Stomach (tissue), 9 donors: ENCODE results near the gene SCAF1. TPM values are rescaled to one million over a fixed set of nuclear protein-coding genes. Genes with fewer than 3 reads are reported as not detected.
"Not testable (repeated sequence)": the region's sequence is repeated elsewhere in the genome, so short reads cannot be mapped to it uniquely, and the experiment has no call there.

ENCODE experiments used
- DNase-seq, 2 donors: peaks; one replicate each; pipeline versions ENCODE4 v3.0.0 to v3.0.0-alpha.2; 2013 to 2019
- H3K27ac ChIP-seq, 5 donors: fragments of 200-600 bp in 4 of 5; sonication (generic) in 4 of 5; one replicate each; pipeline ENCODE4 v1.5.1; 2013 to 2019; ENCODE audit warnings: mild to moderate bottlenecking in 1 of 5, moderate library complexity in 1 of 5
- H3K27me3 ChIP-seq, 3 donors: fragments of 200-600 bp; sonication (generic); one replicate each; pipeline ENCODE4 v1.5.1; 2017 to 2019; ENCODE audit warnings: mixed run types in 1 of 3
- H3K36me3 ChIP-seq, 4 donors: fragments of 200-600 bp; sonication (generic); 1 replicate in 3 of 4; 2 replicates in 1 of 4; pipeline ENCODE4 v1.5.1; 2016 to 2019
- H3K4me1 ChIP-seq, 4 donors: fragments of 200-600 bp; sonication (generic); one replicate each; pipeline ENCODE4 v1.5.1; 2016 to 2019
- H3K4me3 ChIP-seq, 4 donors: fragments of 200-600 bp; sonication (generic) in 3 of 4; one replicate each; pipeline ENCODE4 v1.5.1; 2016 to 2019; ENCODE audit warnings: mild to moderate bottlenecking in 1 of 4
- H3K9me3 ChIP-seq, 4 donors: fragments of 200-600 bp; sonication (generic); one replicate each; pipeline ENCODE4 v1.5.1; 2016 to 2019
- EP300 ChIP-seq: sonication (generic); formaldehyde crosslinking; IDR thresholded peaks from one replicate; pipeline ENCODE4 v1.6.1; 2017; ENCODE audit warnings: antibody characterized with exemption
- POLR2A ChIP-seq, 4 donors: fragments of 450-650 bp; IDR thresholded peaks; one replicate each; pipeline ENCODE4 v1.6.1; 2016; ENCODE audit warnings: antibody characterized with exemption in 4 of 4, control low read depth in 2 of 4, mild to moderate bottlenecking in 1 of 4, moderate library complexity in 1 of 4
- POLR2AphosphoS5 ChIP-seq, 3 donors: sonication (generic); formaldehyde crosslinking; IDR thresholded peaks; one replicate each; pipeline ENCODE4 v1.6.1; 2016; ENCODE audit warnings: antibody characterized with exemption in 3 of 3
- WGBS, 5 donors: extraction: QIAGEN DNeasy Blood & Tissue Kit in 3 of 5; methylation state at CpG; one replicate each; pipeline versions ENCODE4 v1.1.5 to v1.1.7; 2013 to 2018; 5-methylcytosine and 5-hydroxymethylcytosine counted together
- intact Hi-C: fragments of 100-400 bp; cut with DNase I; formaldehyde crosslinking; loops from one replicate; pipeline ENCODE4 v1.15.1; 2023; ENCODE audit warnings: low total_unique reads
- polyA plus RNA-seq, 3 donors: library from polyadenylated mRNA; stranded (reverse); fragments of 200-250 nt; gene quantifications; one replicate each; pipeline ENCODE4 v1.2.3, GENCODE V29; 2013
- total RNA-seq, 5 donors: library from RNA; depleted of rRNA; stranded (reverse); fragments of >200 nt; gene quantifications; one replicate each; pipeline versions ENCODE4 v1.1.0 to v1.2.3, GENCODE V29; 2014 to 2016
- TF ChIP-seq, protein P1 (sequence below), 7 experiments: fragments of 450-650 bp in 4 of 7; fragments of 200-600 bp in 3 of 7; sonication (generic) in 3 of 7; IDR thresholded peaks; one replicate each; pipeline ENCODE4 v1.5.1; 2016 to 2019; ENCODE audit warnings: antibody characterized with exemption in 7 of 7, control low read depth in 2 of 7, mild to moderate bottlenecking in 1 of 7
- donor health status: healthy with polysubstance abuse.
- donor health status: Bipolar disorder and iron deficiency.
- donor health status: healthy.

The SCAF1 gene
- total and polyA plus RNA-seq, 8 donors = 8.3 to 41.7 (median 19.7) TPM

DNA sequence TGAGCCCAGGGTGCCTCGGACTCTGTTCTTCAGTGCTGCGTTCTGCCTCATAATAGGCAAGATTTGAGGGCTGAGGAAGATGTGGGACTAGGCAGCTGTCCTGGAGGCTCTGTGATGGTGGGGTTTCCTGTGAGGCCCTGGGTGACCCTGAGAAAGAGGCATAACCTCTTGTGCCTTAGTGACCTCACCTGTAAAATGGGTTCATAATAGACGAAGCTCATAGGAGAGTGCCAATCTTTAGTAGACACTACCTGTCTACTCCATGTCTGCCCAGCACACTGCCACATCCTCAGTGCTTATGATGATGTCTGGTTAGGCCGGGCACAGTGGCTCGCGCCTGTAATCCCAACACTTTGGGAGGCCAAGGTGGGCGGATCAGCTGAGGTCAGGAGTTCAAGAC is 25.5 kb upstream of the SCAF1 start:
- DNase-seq = no peak
- Histone ChIP-seq H3K9me3 (no peaks in the 10 kb centered on the region), H3K36me3 (peaks cover 49 to 83% (median 79%) of the 10 kb centered on the region in 4 donors), H3K27ac (no peak overlapping the region), H3K27me3 (no peaks in the 10 kb centered on the region), H3K4me3 (no peak overlapping the region), H3K4me1 (peaks cover 0 to 30% (median 8%) of the 10 kb centered on the region in 4 donors)
- TF ChIP-seq, protein P1, sequence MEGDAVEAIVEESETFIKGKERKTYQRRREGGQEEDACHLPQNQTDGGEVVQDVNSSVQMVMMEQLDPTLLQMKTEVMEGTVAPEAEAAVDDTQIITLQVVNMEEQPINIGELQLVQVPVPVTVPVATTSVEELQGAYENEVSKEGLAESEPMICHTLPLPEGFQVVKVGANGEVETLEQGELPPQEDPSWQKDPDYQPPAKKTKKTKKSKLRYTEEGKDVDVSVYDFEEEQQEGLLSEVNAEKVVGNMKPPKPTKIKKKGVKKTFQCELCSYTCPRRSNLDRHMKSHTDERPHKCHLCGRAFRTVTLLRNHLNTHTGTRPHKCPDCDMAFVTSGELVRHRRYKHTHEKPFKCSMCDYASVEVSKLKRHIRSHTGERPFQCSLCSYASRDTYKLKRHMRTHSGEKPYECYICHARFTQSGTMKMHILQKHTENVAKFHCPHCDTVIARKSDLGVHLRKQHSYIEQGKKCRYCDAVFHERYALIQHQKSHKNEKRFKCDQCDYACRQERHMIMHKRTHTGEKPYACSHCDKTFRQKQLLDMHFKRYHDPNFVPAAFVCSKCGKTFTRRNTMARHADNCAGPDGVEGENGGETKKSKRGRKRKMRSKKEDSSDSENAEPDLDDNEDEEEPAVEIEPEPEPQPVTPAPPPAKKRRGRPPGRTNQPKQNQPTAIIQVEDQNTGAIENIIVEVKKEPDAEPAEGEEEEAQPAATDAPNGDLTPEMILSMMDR (IDR thresholded peaks at IDR 0.05) = no peak
- no peak for TF ChIP-seq POLR2A (IDR thresholded peaks at IDR 0.05)
- TF ChIP-seq POLR2AphosphoS5 (IDR thresholded peaks at IDR 0.05) = no peak
- intact Hi-C loops = no loop called here
- WGBS, 5 donors = 94 to 98% (median 96%) methylated on average over 7 of the region's 7 CpGs

DNA sequence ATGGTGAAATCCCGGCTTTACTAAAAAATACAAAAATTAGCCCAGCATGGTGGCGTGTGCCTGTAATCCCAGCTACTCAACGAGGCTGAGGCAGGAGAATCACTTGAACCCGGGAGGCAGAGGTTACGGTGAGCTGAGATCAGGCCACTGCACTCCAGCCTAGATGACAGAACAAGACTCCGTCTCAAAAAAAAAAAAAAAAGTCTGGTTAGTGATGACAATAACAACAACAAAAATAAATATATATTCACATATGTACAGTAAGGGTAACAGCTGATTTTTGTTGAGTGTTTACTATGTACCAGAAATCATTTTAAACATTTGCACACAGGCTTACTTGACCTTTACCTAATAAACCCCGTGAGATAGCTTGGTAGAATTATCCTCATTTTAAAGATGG is 25.1 kb upstream of the SCAF1 start:
- Histone ChIP-seq H3K4me3 (no peak overlapping the region), H3K27me3 (no peaks in the 10 kb centered on the region), H3K4me1 (peaks cover 0 to 27% (median 8%) of the 10 kb centered on the region in 4 donors), H3K36me3 (peaks cover 53 to 87% (median 83%) of the 10 kb centered on the region in 4 donors), H3K9me3 (no peaks in the 10 kb centered on the region), H3K27ac (no peak overlapping the region)
- WGBS, 5 donors = 88 to 94% (median 92%) methylated on average over 7 of the region's 7 CpGs
- TF ChIP-seq POLR2AphosphoS5 (IDR thresholded peaks at IDR 0.05) (no peak), POLR2A (IDR thresholded peaks at IDR 0.05) (no peak), EP300 (no peak)
- TF ChIP-seq, protein P1 (IDR thresholded peaks at IDR 0.05) = no peak
- intact Hi-C loops = no loop called here
- no peak for DNase-seq

DNA sequence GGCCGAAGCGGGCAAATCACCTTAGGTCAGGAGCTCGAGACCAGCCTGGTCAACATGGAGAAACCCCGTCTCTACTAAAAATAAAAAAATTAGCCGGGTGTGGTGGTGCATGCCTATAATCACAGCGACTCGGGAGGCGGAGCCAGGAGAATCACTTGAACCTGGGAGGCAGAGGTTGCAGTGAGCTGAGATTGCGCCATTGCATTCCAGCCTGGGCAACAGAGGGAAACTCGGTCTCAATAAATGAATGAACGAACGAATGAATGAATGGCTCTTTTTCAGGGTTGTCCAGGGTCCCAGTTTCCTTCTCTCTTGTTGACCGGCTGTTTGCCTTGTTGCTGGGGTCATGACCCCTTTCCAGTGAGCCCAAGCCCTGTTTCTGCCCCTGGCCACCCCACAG is 24.1 kb upstream of the SCAF1 start:
- DNase-seq, H3K27ac ChIP-seq, H3K4me3 ChIP-seq, H3K27me3 ChIP-seq, intact Hi-C loops, H3K9me3 ChIP-seq: not testable (repeated sequence)
- peaks cover 57 to 94% (median 90%) of the 10 kb centered on the region in 4 donors for H3K36me3 ChIP-seq
- 89 to 95% (median 93%) methylated on average over 13 of the region's 13 CpGs for WGBS, 5 donors
- H3K4me1 ChIP-seq = peaks cover 0 to 18% (median 4%) of the 10 kb centered on the region in 4 donors

DNA sequence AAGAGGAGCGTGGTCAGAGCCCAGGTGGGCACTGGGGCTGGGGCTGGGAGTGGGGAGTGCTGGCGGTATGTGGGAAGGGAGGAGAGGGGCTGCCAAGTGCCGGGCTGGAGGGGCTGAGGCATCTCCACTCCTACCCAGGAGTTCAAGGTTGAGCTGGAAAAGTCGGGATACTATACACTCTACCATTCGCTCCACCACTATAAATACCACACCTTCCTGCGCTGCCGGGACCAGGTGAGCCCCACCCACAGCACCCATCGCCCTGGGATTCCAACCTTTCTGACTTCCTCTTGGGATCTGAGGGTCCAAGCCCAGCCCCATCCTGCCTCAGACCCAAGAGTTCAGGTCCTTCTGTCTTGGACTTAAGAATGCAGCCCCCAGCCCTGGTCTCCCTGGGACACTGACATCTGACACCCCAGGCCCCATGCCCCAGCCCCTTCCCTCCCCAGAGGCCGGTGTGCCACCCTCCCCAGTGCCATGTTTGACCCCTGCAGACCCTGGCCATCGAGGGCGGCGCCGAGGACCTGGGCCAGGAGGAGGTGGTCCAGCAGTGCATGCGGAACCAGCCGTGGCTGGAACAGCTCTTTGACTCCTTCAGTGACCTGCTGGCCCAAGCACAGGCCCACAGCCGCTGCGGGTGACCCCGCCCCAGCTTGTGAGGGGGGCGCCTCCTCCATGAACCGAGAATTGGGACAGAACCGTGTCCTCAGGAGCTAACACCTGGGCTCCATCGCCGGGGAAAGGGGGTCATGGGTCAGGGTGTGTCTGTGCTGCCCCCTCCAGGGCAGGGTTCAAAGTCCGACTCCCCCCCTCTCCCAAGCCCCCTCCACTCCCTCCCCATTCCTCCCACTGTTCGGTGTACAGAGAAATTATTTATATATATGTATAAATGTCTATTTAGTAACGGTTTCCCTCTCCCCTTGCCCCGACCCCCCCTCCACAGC is 16.8 kb upstream of the SCAF1 start:
- TF ChIP-seq, protein P1 (IDR thresholded peaks at IDR 0.05) = no peak
- TF ChIP-seq POLR2AphosphoS5 (IDR thresholded peaks at IDR 0.05) (no peak), EP300 (no peak)
- H3K4me3 ChIP-seq = no peak overlapping the region
- no peak for DNase-seq
- WGBS, 5 donors = 67 to 78% (median 72%) methylated on average over 20 to 27 of the region's 27 CpGs
- H3K36me3 ChIP-seq = peaks cover 27 to 69% (median 61%) of the 10 kb centered on the region in 4 donors
- H3K27me3 ChIP-seq = no peaks in the 10 kb centered on the region
- H3K9me3 ChIP-seq = no peaks in the 10 kb centered on the region
- no peak overlapping the region for H3K27ac ChIP-seq
- intact Hi-C loops = no loop called here
- H3K4me1 ChIP-seq = peaks cover 0 to 8% (median 3%) of the 10 kb centered on the region in 4 donors

DNA sequence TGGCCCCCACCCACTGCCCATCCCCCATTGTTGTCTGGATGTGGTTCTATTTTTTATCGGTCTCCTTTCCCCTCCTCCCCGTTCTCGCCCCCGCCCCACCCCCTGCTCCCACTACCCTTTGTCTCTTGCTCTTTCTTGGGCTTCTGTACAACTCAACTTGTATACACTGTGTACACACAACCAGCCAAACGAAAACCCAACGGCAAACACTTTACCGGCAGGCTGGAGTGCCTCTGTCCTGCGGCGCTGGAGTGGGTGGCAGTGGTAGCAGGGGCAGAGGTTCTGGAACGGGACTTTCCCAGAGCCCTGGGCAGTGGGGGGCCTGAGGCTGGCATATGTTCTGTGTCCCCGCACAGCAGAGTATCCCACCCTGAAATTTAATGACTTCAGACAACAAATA is 15.8 kb upstream of the SCAF1 start:
- DNase-seq = no peak
- Histone ChIP-seq H3K4me1 (peaks cover 5 to 18% (median 11%) of the 10 kb centered on the region in 4 donors), H3K9me3 (no peaks in the 10 kb centered on the region), H3K36me3 (peaks cover 24 to 59% (median 53%) of the 10 kb centered on the region in 4 donors), H3K27ac (no peak overlapping the region), H3K4me3 (no peak overlapping the region), H3K27me3 (no peaks in the 10 kb centered on the region)
- WGBS, 5 donors = 47 to 73% (median 63%) methylated on average over 11 of the region's 11 CpGs
- TF ChIP-seq EP300 = no peak
- TF ChIP-seq, protein P1 (IDR thresholded peaks at IDR 0.05) = no peak
- TF ChIP-seq POLR2A (IDR thresholded peaks at IDR 0.05) = no peak
- no peak for TF ChIP-seq POLR2AphosphoS5 (IDR thresholded peaks at IDR 0.05)
- intact Hi-C loops = no loop called here
